Measurements from ENCODE around the gene ANKRD18B. TPM values are rescaled to one million over a fixed set of nuclear protein-coding genes. Genes with fewer than 3 reads are reported as not detected.
A peak's percentile ranks its signal among the peaks of the same experiment; 100 is the strongest.
"Not testable (repeated sequence)": the region's sequence is repeated elsewhere in the genome, so short reads cannot be mapped to it uniquely, and the experiment has no call there.

Gene ANKRD18B
- total RNA-seq, 1 experiment from 2014 or later: 5.4 TPM

DNA sequence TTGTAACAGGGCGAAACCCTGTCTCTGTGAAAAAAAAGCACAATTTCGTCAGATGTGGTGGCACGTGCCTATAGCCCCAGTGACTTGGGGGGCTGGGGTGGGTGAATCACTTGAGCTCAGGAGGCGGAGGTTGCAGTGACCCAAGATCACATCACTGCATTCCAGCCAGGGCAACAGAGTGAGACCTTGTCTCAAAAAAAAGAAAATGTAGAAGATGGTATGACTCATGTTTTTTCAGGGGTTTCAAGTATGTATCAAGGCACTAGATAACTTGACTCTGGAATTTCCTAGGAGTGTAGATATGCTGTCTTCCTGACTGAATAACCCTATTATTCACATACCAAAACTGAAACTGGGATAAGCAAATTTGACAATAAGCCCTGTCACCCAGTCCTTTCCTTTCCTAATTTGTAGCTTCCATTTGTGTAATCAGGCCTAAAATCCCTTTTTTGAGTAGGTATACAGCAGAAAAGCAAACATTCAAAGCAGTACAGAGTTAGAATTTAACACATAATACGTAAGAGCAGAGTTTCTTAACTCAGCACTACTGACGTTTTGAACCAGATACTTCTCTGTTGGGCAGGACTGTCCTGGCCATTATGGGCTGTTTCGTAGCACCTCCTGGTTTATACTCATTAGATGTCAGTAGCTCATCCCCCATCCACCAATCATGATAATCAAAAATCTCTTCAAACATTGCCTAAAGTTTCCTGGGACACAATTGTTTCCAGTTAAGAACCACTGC is 17.3 kb upstream of the ANKRD18B start:
- BruUV-seq (replicated peaks): no TSS peak
- peak overlapping the region; percentile 52 for H3K4me3 ChIP-seq (ENCODE audit: low read length)
- peaks cover 13% of the 10 kb centered on the region for H3K4me1 ChIP-seq (ENCODE audit: insufficient read depth, low read length)
- TF ChIP-seq EZH2 (IDR thresholded peaks at IDR 0.05; ENCODE audit: low read length, unreplicated experiment): no peak
- TF ChIP-seq EZH2phosphoT487 (IDR thresholded peaks at IDR 0.05; ENCODE audit: borderline replicate concordance, low read length): no peak
- TF ChIP-seq, protein P1, sequence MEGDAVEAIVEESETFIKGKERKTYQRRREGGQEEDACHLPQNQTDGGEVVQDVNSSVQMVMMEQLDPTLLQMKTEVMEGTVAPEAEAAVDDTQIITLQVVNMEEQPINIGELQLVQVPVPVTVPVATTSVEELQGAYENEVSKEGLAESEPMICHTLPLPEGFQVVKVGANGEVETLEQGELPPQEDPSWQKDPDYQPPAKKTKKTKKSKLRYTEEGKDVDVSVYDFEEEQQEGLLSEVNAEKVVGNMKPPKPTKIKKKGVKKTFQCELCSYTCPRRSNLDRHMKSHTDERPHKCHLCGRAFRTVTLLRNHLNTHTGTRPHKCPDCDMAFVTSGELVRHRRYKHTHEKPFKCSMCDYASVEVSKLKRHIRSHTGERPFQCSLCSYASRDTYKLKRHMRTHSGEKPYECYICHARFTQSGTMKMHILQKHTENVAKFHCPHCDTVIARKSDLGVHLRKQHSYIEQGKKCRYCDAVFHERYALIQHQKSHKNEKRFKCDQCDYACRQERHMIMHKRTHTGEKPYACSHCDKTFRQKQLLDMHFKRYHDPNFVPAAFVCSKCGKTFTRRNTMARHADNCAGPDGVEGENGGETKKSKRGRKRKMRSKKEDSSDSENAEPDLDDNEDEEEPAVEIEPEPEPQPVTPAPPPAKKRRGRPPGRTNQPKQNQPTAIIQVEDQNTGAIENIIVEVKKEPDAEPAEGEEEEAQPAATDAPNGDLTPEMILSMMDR (conservative IDR thresholded peaks at IDR 0.05; ENCODE audit: low read depth, low read length): no peak
- ATAC-seq: peak; percentile 60
- no peaks in the 10 kb centered on the region for H4K20me1 ChIP-seq (ENCODE audit: low read length)
- peak overlapping the region; percentile 59 for H3K27ac ChIP-seq (ENCODE audit: low read length)
- no peaks in the 10 kb centered on the region for H3K36me3 ChIP-seq (ENCODE audit: low read depth, low read length)
- CTCF ChIA-PET: no interaction called here
- peak; percentile 72 for DNase-seq
- intact Hi-C loops (cut with micrococcal nuclease): no loop called here
- POLR2A ChIA-PET (ENCODE audit: unreplicated experiment): no interaction called here
- peak overlapping the region; percentile 73 for H3K4me2 ChIP-seq (ENCODE audit: low read length)
- H3K79me2 ChIP-seq (ENCODE audit: low read length): no peaks in the 10 kb centered on the region
- H3K9me3 ChIP-seq (ENCODE audit: low read length): no peaks in the 10 kb centered on the region
- no peak overlapping the region for H3K9ac ChIP-seq (ENCODE audit: low read length)
- H3K27me3 ChIP-seq (ENCODE audit: low read length): no peaks in the 10 kb centered on the region
- H3F3A ChIP-seq (ENCODE audit: low read length, unreplicated experiment): no peaks in the 10 kb centered on the region
- H2AFZ ChIP-seq (ENCODE audit: low read length): 0 out of 2 replicates have a peak overlapping the region, but pooled peaks have one; percentile 30
- no peaks in the 10 kb centered on the region for H3K9me2 ChIP-seq (replicated peaks; ENCODE audit: low read length)

DNA sequence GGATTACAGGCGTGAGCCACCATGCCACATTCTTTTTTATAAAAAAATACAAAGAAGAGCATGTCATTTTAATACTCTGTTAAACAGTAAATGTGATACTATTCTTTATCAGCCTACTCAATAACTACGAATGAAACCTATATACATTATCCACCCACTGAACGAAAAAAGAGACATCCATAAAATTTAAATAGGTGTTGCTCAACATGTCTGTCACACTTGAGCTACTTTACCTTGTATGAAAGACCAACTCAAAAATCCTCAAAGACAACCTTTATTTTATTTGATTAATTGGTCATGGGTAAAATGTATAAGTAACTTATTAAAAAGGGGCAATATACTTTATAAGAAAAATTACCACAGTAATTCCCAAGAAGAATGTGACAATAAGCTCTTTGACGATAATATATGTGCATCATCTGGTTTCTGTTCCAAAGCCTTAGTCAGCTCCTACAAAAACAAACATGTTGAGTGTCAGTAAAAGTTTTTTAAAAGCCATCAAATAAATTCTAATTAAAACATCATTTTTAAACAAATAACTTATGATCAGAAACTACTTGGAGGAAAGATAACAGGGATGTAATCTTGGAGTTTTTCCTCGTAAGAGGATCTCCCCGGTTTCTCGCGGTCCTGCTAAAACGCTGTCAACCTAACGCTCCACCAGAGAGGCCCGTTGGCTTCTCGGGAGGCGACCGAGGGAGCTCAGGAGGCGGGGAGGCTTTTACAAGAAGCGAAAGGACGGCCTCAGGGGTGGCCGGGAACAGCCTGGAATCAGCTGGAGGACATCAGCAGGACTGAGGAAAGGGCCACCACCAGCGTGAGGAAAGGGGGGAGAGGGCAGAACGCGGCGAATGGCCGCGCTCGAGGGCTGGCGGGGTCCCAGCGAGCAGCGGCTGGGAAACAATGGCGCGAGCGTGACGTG is 13.5 kb upstream of the ANKRD18B start:
- intact Hi-C loops (cut with micrococcal nuclease): no loop called here
- ChIA-PET CTCF (interaction anchor here (1.0 kb wide), 1 partner anchor 107 kb away, joined by 3 read pairs; no protein-coding TSS in a partner anchor), POLR2A (ENCODE audit: unreplicated experiment) (no interaction called here)
- Histone ChIP-seq H3K9ac (ENCODE audit: low read length) (peak overlapping the region; percentile 92), H3K9me3 (ENCODE audit: low read length) (no peaks in the 10 kb centered on the region), H3K4me3 (ENCODE audit: low read length) (peak overlapping the region; percentile 88), H3K4me1 (ENCODE audit: insufficient read depth, low read length) (peaks cover 13% of the 10 kb centered on the region), H3F3A (ENCODE audit: low read length, unreplicated experiment) (no peaks in the 10 kb centered on the region), H3K79me2 (ENCODE audit: low read length) (no peaks in the 10 kb centered on the region), H3K27ac (ENCODE audit: low read length) (peak overlapping the region; percentile 87), H3K36me3 (ENCODE audit: low read depth, low read length) (no peaks in the 10 kb centered on the region), H2AFZ (ENCODE audit: low read length) (peak overlapping the region; percentile 98), H4K20me1 (ENCODE audit: low read length) (no peaks in the 10 kb centered on the region), H3K27me3 (ENCODE audit: low read length) (no peaks in the 10 kb centered on the region), H3K9me2 (replicated peaks; ENCODE audit: low read length) (no peaks in the 10 kb centered on the region), H3K4me2 (ENCODE audit: low read length) (peak overlapping the region; percentile 79)
- ATAC-seq: peak; percentile 75
- TF ChIP-seq EZH2phosphoT487 (IDR thresholded peaks at IDR 0.05; ENCODE audit: borderline replicate concordance, low read length) (no peak), EZH2 (IDR thresholded peaks at IDR 0.05; ENCODE audit: low read length, unreplicated experiment) (no peak)
- TF ChIP-seq, protein P1 (conservative IDR thresholded peaks at IDR 0.05; ENCODE audit: low read depth, low read length): no peak
- DNase-seq: peak; percentile 58
- TSS peak; percentile 80 for BruUV-seq (replicated peaks)

DNA sequence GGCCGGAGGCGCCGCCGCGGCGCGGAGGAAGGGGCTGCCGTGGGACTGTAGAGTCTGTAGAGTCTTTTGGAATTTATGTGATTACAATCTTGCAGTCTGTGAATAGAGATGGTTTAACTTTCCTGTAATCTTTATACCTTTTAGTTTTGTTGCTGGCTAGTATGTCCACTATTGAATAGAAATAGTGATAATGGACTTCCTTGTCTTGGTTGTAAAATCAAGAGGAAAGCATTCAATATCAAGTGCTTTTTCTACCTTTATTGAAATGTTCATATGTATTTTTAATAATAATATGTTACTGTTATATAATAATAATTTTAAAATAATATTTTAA is 12.9 kb upstream of the ANKRD18B start:
- H3F3A ChIP-seq (ENCODE audit: low read length, unreplicated experiment); H3K9me2 ChIP-seq (replicated peaks; ENCODE audit: low read length); CTCF ChIA-PET; intact Hi-C loops (cut with micrococcal nuclease); ATAC-seq; H3K79me2 ChIP-seq (ENCODE audit: low read length); H3K36me3 ChIP-seq (ENCODE audit: low read depth, low read length); H4K20me1 ChIP-seq (ENCODE audit: low read length); H3K9me3 ChIP-seq (ENCODE audit: low read length); DNase-seq; POLR2A ChIA-PET (ENCODE audit: unreplicated experiment); BruUV-seq (replicated peaks); H3K27me3 ChIP-seq (ENCODE audit: low read length): not testable (repeated sequence)
- H3K4me1 ChIP-seq (ENCODE audit: insufficient read depth, low read length): peaks cover 11% of the 10 kb centered on the region
- peak overlapping the region; percentile 92 for H3K9ac ChIP-seq (ENCODE audit: low read length)
- H3K4me2 ChIP-seq (ENCODE audit: low read length): peak overlapping the region; percentile 79
- peak overlapping the region; percentile 98 for H2AFZ ChIP-seq (ENCODE audit: low read length)
- H3K27ac ChIP-seq (ENCODE audit: low read length): peak overlapping the region; percentile 87
- H3K4me3 ChIP-seq (ENCODE audit: low read length): peak overlapping the region; percentile 88

DNA sequence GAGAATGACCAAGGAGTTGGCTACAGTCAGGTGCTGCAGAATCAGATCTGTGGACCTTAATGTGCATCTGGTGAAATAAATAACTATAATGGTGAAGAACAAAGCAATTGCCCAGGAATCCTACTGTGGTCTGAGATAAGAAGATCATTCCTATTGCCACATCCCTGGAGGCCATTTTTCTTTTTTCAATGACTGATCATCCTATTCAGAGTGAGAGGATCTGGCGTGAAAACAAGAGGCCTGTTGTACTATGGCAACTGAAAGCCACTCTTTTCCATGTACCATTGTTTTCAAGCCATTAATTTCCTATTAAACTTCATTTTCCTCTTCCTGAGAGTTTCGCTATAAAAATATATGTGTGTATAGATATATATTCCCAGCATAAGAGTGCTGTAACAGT is 11.5 kb upstream of the ANKRD18B start:
- H3K9ac ChIP-seq (ENCODE audit: low read length); CTCF ChIA-PET; H3K4me1 ChIP-seq (ENCODE audit: insufficient read depth, low read length); H2AFZ ChIP-seq (ENCODE audit: low read length); ATAC-seq; H3K9me2 ChIP-seq (replicated peaks; ENCODE audit: low read length); H4K20me1 ChIP-seq (ENCODE audit: low read length); H3K27ac ChIP-seq (ENCODE audit: low read length); H3K4me3 ChIP-seq (ENCODE audit: low read length); H3K4me2 ChIP-seq (ENCODE audit: low read length); intact Hi-C loops (cut with micrococcal nuclease); H3K27me3 ChIP-seq (ENCODE audit: low read length); POLR2A ChIA-PET (ENCODE audit: unreplicated experiment); DNase-seq; H3K79me2 ChIP-seq (ENCODE audit: low read length); H3K36me3 ChIP-seq (ENCODE audit: low read depth, low read length); H3F3A ChIP-seq (ENCODE audit: low read length, unreplicated experiment); BruUV-seq (replicated peaks); H3K9me3 ChIP-seq (ENCODE audit: low read length): not testable (repeated sequence)
